ENCODE measurements around the gene HHAT.

The HHAT gene

DNA sequence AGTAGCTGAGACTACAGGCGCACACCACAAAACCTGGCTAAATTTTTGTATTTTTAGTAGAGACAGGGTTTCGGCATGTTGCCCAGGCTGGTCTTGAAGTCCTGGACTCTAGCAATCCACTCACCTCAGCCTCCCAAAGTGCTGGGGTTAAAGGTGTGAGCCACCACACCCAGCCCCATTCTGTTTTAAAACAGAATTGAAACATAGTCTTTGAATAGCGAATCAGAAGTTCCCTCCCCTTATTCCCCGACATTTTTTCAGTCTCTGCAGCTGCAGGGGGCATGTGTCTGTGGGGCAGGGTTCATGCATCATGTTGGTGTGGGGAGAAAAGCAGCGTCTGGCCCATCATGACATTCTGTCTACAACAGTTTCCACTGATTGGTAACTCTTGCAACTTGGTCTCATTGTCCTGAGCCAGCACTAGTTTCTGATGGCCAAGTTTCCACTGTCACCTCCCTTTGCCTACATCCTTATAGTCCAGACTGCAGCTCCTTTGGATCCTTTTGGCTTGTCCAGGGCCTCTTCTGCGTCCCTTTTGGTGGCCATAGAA lies 15.6 kb upstream of the HHAT start:
- H3K4me3 ChIP-seq (ENCODE audit: low read length), result no peak overlapping the region
- TF ChIP-seq, protein P1, sequence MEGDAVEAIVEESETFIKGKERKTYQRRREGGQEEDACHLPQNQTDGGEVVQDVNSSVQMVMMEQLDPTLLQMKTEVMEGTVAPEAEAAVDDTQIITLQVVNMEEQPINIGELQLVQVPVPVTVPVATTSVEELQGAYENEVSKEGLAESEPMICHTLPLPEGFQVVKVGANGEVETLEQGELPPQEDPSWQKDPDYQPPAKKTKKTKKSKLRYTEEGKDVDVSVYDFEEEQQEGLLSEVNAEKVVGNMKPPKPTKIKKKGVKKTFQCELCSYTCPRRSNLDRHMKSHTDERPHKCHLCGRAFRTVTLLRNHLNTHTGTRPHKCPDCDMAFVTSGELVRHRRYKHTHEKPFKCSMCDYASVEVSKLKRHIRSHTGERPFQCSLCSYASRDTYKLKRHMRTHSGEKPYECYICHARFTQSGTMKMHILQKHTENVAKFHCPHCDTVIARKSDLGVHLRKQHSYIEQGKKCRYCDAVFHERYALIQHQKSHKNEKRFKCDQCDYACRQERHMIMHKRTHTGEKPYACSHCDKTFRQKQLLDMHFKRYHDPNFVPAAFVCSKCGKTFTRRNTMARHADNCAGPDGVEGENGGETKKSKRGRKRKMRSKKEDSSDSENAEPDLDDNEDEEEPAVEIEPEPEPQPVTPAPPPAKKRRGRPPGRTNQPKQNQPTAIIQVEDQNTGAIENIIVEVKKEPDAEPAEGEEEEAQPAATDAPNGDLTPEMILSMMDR (conservative IDR thresholded peaks at IDR 0.05; ENCODE audit: low read depth, low read length), result no peak
- no peak for DNase-seq (ENCODE audit: low read depth)

DNA sequence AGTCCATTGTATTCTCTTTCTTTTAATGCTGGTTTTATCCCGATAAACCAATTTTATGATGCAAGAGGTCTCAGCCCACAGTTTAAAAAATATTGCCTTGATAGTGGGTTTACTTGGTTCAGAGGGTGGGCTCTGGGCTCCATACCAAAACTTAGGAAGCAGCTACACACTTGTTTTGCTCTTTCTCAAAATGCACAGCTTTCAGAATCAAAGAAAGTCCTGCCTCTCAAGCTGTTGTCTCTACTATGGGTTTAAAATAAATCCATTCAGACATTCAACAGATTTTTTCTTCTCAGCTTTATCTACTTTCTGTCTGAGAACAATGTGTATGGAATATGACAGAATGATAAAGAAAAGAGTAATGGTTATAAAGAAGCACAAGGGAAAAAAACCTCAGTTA lies 14.8 kb upstream of the HHAT start:
- no peak for DNase-seq (ENCODE audit: low read depth)
- TF ChIP-seq, protein P1 (conservative IDR thresholded peaks at IDR 0.05; ENCODE audit: low read depth, low read length), result no peak
- no peak overlapping the region for H3K4me3 ChIP-seq (ENCODE audit: low read length)

DNA sequence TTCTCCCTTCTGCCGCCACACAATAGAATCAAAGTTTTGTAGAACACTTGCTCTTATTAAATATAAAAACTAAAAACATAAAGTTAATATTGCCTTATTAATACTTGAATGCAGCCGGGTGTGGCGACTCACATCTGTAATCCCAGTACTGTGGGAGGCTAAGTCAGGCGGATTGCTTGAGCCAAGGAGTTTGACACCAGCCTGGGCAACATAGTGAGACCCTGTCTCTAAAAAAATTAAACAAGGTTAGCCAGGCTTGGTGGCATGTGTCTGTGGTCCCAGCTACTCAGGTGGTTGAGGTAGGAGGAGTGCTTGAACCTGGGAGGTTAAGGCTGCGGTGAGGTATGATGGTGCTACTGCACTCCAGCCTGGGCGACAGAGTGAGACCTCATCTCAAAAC lies 13.2 kb upstream of the HHAT start:
- no peak overlapping the region for H3K4me3 ChIP-seq (ENCODE audit: low read length)
- TF ChIP-seq, protein P1 (conservative IDR thresholded peaks at IDR 0.05; ENCODE audit: low read depth, low read length), result no peak
- DNase-seq (ENCODE audit: low read depth), result no peak

DNA sequence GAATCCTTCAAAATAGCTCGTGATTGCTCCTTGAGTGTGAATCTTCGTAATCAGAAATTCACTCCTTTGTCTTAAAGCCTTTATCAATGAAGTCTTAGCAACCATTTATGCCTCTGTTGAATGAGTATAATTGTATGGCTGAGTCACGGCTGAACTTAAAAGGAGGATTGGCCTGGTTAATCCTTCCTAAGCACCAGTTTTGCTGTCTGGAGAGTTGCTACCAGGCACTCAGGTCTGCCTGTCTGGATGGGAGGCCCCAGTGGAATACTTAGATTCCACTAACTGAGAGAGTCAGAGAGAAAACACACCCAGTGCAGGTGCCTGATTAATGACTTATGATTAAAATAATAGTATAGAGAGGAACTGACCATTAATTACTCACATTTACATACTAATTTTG lies 7.6 kb upstream of the HHAT start:
- TF ChIP-seq, protein P1 (conservative IDR thresholded peaks at IDR 0.05; ENCODE audit: low read depth, low read length), result no peak
- no peak overlapping the region for H3K4me3 ChIP-seq (ENCODE audit: low read length)

DNA sequence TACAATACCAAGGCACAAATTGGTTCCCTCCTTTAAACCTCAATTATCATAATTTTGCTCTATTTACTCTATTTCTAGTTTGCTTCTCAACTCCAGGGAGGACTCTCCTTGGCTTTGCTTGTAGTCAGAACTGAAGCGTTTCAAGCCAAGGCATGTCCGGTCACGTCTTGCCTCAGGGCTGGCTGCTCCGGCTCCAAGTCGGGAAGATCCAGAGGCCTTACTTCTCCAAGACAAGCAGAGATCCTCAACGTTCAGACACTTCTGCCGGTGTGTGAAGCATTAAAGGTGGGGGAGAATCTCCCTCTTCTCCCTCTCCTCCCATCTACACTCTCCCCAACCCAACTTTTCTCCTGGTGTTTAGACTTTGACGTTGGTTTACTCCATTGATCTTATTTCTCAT lies 7.2 kb upstream of the HHAT start:
- no peak for DNase-seq (ENCODE audit: low read depth)
- TF ChIP-seq, protein P1 (conservative IDR thresholded peaks at IDR 0.05; ENCODE audit: low read depth, low read length), result no peak
- H3K4me3 ChIP-seq (ENCODE audit: low read length), result no peak overlapping the region

More for the DNA sequence above, 7.6 kb upstream of the HHAT start:
- peak; percentile 88 for DNase-seq (ENCODE audit: low read depth)

DNA sequence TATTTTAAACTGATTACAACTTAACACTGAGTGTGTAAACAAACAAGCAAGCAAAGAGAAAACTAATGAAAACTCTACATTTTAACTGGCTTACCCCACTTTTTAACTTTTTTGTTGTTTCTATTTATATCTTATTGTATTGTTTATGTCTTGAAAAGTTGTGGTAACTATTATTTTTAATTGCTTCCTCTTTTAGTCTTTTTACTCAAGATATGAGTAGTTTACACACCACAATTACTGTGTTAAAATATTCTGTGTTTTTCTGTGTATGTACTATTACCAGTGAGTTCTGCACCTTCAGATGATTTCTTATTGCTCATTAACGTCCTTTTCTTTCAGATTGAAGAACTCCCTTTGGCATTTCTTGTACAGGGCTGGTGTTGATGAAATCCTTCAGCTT lies 4.7 kb upstream of the HHAT start:
- TF ChIP-seq, protein P1 (conservative IDR thresholded peaks at IDR 0.05; ENCODE audit: low read depth, low read length), result no peak
- DNase-seq (ENCODE audit: low read depth), result no peak
- no peak overlapping the region for H3K4me3 ChIP-seq (ENCODE audit: low read length)

DNA sequence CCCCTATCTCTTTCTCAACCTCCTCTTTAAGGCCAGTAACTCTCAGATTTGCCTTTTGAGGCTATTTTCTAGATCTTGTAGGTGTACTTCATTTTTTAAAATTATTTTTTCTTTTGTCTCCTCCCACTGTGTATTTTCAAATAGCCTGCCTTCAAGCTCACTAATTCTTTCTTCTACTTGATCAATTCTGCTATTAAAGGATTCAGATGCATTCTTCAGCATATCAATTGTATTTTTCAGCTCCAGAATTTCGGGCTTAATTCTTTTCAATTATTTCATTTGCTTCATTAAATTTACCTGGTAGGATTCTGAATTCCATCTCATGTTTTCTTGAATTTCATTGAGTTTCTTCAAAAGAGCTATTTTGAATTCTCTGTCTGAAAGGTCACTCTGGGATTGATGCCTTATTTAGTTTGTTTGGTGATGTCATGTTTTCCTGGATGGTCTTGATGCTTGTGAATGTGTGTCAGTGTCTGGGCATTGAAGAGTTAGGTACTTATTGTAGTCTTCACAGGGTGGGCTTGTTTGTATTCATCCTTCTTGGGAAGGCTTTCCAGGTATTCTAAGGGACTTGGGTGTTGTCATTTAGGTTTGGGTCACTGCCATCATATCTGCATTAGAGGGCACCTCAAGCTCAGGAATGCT lies 3.6 kb upstream of the HHAT start:
- TF ChIP-seq, protein P1 (conservative IDR thresholded peaks at IDR 0.05; ENCODE audit: low read depth, low read length), result no peak
- DNase-seq (ENCODE audit: low read depth), result no peak
- H3K4me3 ChIP-seq (ENCODE audit: low read length), result no peak overlapping the region

Data from retinal pigment epithelial cell (primary cell).